Measurements from ENCODE around the gene CFAP210. TPM values are rescaled to one million over a fixed set of nuclear protein-coding genes. Genes with fewer than 3 reads are reported as not detected.

The CFAP210 gene
- total RNA-seq, 6 experiments from 2014 or later = 0.10 to 0.19 (median 0.13) TPM; not detected in 2

GRCh38 chr2:169727065-169727464 lies 32.9 kb upstream of the CFAP210 start:
- no peak overlapping the region for H3K4me3 Mint-ChIP-seq
- no peak for TF ChIP-seq CTCF (IDR thresholded peaks at IDR 0.05)
- no peaks in the 10 kb centered on the region for H3K9me3 Mint-ChIP-seq
- H3K4me1 Mint-ChIP-seq (ENCODE audit: low read depth) = no peaks in the 10 kb centered on the region
- peaks cover 8% of the 10 kb centered on the region for H3K27me3 Mint-ChIP-seq (ENCODE audit: insufficient read depth)
- no peaks in the 10 kb centered on the region for H3K36me3 Mint-ChIP-seq (ENCODE audit: low read depth)
- H3K27ac Mint-ChIP-seq = no peak overlapping the region
- DNase-seq = no peak

GRCh38 chr2:169721016-169721415 lies 26.8 kb upstream of the CFAP210 start:
- Mint-ChIP-seq H3K36me3 (ENCODE audit: low read depth) (no peaks in the 10 kb centered on the region), H3K9me3 (no peaks in the 10 kb centered on the region), H3K4me3 (no peak overlapping the region), H3K27ac (no peak overlapping the region), H3K4me1 (ENCODE audit: low read depth) (peaks cover 21% of the 10 kb centered on the region), H3K27me3 (ENCODE audit: insufficient read depth) (peaks cover 8% of the 10 kb centered on the region)
- DNase-seq = no peak
- no peak for TF ChIP-seq CTCF (IDR thresholded peaks at IDR 0.05)

- DNase-seq = no peak
- TF ChIP-seq CTCF (IDR thresholded peaks at IDR 0.05) = no peak
- Mint-ChIP-seq H3K9me3 (no peaks in the 10 kb centered on the region), H3K4me3 (no peak overlapping the region), H3K27me3 (ENCODE audit: insufficient read depth) (peaks cover 3% of the 10 kb centered on the region), H3K36me3 (ENCODE audit: low read depth) (no peaks in the 10 kb centered on the region), H3K27ac (no peak overlapping the region), H3K4me1 (ENCODE audit: low read depth) (peaks cover 39% of the 10 kb centered on the region)
Measured at GRCh38 chr2:169718930-169719504, 24.8 kb upstream of the CFAP210 start.

- no peaks in the 10 kb centered on the region; the same call in none of the 2 replicates for H3K27me3 Mint-ChIP-seq (ENCODE audit: insufficient read depth)
- no peak overlapping the region for H3K4me3 Mint-ChIP-seq
- no peaks in the 10 kb centered on the region for H3K9me3 Mint-ChIP-seq
- no peak for TF ChIP-seq CTCF (IDR thresholded peaks at IDR 0.05)
- no peak for DNase-seq
- no peaks in the 10 kb centered on the region for H3K36me3 Mint-ChIP-seq (ENCODE audit: low read depth)
- H3K4me1 Mint-ChIP-seq (ENCODE audit: low read depth) = peaks cover 39% of the 10 kb centered on the region
- H3K27ac Mint-ChIP-seq = no peak overlapping the region
Measured at GRCh38 chr2:169717691-169718063, 23.5 kb upstream of the CFAP210 start.

GRCh38 chr2:169716938-169717690 lies 22.9 kb upstream of the CFAP210 start:
- no peak overlapping the region for H3K4me3 Mint-ChIP-seq
- H3K9me3 Mint-ChIP-seq = no peaks in the 10 kb centered on the region
- H3K27ac Mint-ChIP-seq = no peak overlapping the region
- no peak for DNase-seq
- peaks cover 39% of the 10 kb centered on the region for H3K4me1 Mint-ChIP-seq (ENCODE audit: low read depth)
- no peak for TF ChIP-seq CTCF (IDR thresholded peaks at IDR 0.05)
- H3K27me3 Mint-ChIP-seq (ENCODE audit: insufficient read depth) = no peaks in the 10 kb centered on the region; the same call in none of the 2 replicates
- H3K36me3 Mint-ChIP-seq (ENCODE audit: low read depth) = no peaks in the 10 kb centered on the region
